K562 (cell line): ENCODE results near the gene LSS. TPM values are rescaled to one million over a fixed set of nuclear protein-coding genes. Genes with fewer than 3 reads are reported as not detected.
"Not testable (repeated sequence)": the region's sequence is repeated elsewhere in the genome, so short reads cannot be mapped to it uniquely, and the experiment has no call there.

Experiments
- ATAC-seq: fragments of 200-7000 bp; cut with Tn5 transposase; 3 replicates; pipeline ENCODE4 v1.9.1; 2020; ENCODE audit warnings: moderate library complexity
- BruUV-seq: library from RNA; stranded (reverse); fragments of 400-500 nt; replicated peaks from 2 replicates; lab custom pipeline; 2021; lab: Mats Ljungman, UMichigan
- CTCF ChIA-PET: fragments of 300-600 bp; formaldehyde crosslinking; extraction: SDS; loops from one replicate; lab custom pipeline; 2021; ENCODE audit warnings: low intra/inter-chr PET ratio; lab: Yijun Ruan, JAX
- POLR2A ChIA-PET: fragments of 300-600, 350-650 bp; sonication (Branson Sonifier 250); formaldehyde crosslinking; extraction: SDS; loops from one replicate; lab custom pipeline; 2021; ENCODE audit warnings: antibody characterized with exemption, inconsistent platforms; lab: Yijun Ruan, JAX
- DNase-seq, 4 experiments: peaks; one replicate each; pipeline versions ENCODE4 v3.0.0 to v3.0.0-alpha.2; 2011 to 2018; ENCODE audit warnings: low spot score in 3 of 4, mixed read lengths in 3 of 4; ENCODE audit errors: extremely low read depth in 1 of 4
- FAIRE-seq: peaks from 2 replicates; lab custom pipeline; 2011; peaks lifted over from hg19 to GRCh38; lab: Jason Lieb, UNC
- H2AFZ ChIP-seq: 2 replicates; pipeline ENCODE4 v1.6.0; 2011; ENCODE audit warnings: low read depth, low read length, control low read depth, inconsistent platforms
- H3K27ac ChIP-seq: fragments of 200-600 bp; 3 replicates; pipeline ENCODE4 v1.8.0; 2011; ENCODE audit warnings: low read depth, mild to moderate bottlenecking, control low read depth, inconsistent platforms, low read length, moderate library complexity, mixed read lengths; ENCODE audit errors: extremely low read depth
- H3K27me3 ChIP-seq, 2 experiments: fragments of 300-600 bp in 1 of 2; 2 replicates in 1 of 2; 3 replicates in 1 of 2; pipeline versions ENCODE4 v1.6.0 to v1.8.0; 2011; ENCODE audit warnings: inconsistent platforms in 2 of 2, low read length in 2 of 2, mild to moderate bottlenecking in 1 of 2, mixed read lengths in 1 of 2, moderate library complexity in 1 of 2; ENCODE audit not compliant: control insufficient read depth in 2 of 2, insufficient read depth in 2 of 2
- H3K36me3 ChIP-seq: fragments of 300-600 bp; 3 replicates; pipeline ENCODE4 v1.8.0; 2011; ENCODE audit warnings: mild to moderate bottlenecking, low read length, inconsistent platforms; ENCODE audit not compliant: control insufficient read depth, insufficient read depth
- H3K4me1 ChIP-seq, 2 experiments: fragments of 200-600 bp in 1 of 2; replicated peaks in 1 of 2; 2 replicates in 1 of 2; 3 replicates in 1 of 2; pipeline versions ENCODE4 v1.5.1 to v1.8.0; 2011; ENCODE audit warnings: inconsistent platforms in 2 of 2, low read length in 2 of 2, mild to moderate bottlenecking in 1 of 2, mixed read lengths in 1 of 2, moderate library complexity in 1 of 2; ENCODE audit not compliant: control insufficient read depth in 2 of 2, insufficient read depth in 2 of 2
- H3K4me2 ChIP-seq: 2 replicates; pipeline ENCODE4 v1.6.1; 2011; ENCODE audit warnings: low read length, control low read depth, inconsistent platforms, mixed read lengths; ENCODE audit not compliant: insufficient read depth
- H3K4me3 ChIP-seq: fragments of 200-600 bp; sonication (generic), shearing (Covaris generic); 2 replicates; pipeline ENCODE4 v1.5.1; 2016; ENCODE audit warnings: control low read depth, inconsistent platforms
- H3K79me2 ChIP-seq: fragments of 200-600 bp; 3 replicates; pipeline ENCODE4 v1.8.0; 2011; ENCODE audit warnings: low read length, inconsistent platforms; ENCODE audit not compliant: control insufficient read depth, insufficient read depth
- H3K9ac ChIP-seq, 2 experiments: 2 replicates each; pipeline versions ENCODE4 v1.6.0 to v1.6.1; 2011; ENCODE audit warnings: low read depth in 2 of 2, low read length in 2 of 2, control low read depth in 1 of 2, inconsistent platforms in 1 of 2, mild to moderate bottlenecking in 1 of 2, mixed read lengths in 1 of 2; ENCODE audit not compliant: insufficient read depth in 1 of 2
- H3K9me1 ChIP-seq: one replicate; pipeline ENCODE4 v1.6.0; 2011; ENCODE audit warnings: inconsistent platforms, mild to moderate bottlenecking, low read length, moderate library complexity; ENCODE audit not compliant: control insufficient read depth, insufficient read depth
- H3K9me3 ChIP-seq: replicated peaks from 2 replicates; pipeline ENCODE4 v1.5.1; 2011; ENCODE audit warnings: low read depth, low read length, inconsistent platforms; ENCODE audit not compliant: control insufficient read depth, insufficient read depth
- H4K20me1 ChIP-seq: replicated peaks from 2 replicates; pipeline ENCODE4 v1.6.1; 2011; ENCODE audit warnings: low read length, inconsistent platforms, mixed read lengths; ENCODE audit not compliant: control insufficient read depth, insufficient read depth
- BDP1 ChIP-seq: IDR thresholded peaks from 3 replicates; pipeline ENCODE4 v1.6.1; 2011; ENCODE audit not compliant: insufficient read length, insufficient read depth
- CBX3 ChIP-seq, 2 experiments: IDR thresholded peaks; 1 replicate in 1 of 2; 2 replicates in 1 of 2; pipeline ENCODE4 v1.6.1; 2012; ENCODE audit warnings: inconsistent platforms in 2 of 2, low read length in 2 of 2, borderline replicate concordance in 1 of 2, control low read depth in 1 of 2
- CLOCK ChIP-seq: fragments of 250-450 bp; sonication (Bioruptor Pico); IDR thresholded peaks from 2 replicates; pipeline ENCODE4 v1.4.0; 2020; ENCODE audit warnings: mild to moderate bottlenecking, moderate library complexity, borderline replicate concordance
- HNRNPLL ChIP-seq: fragments of 200-400 bp; formaldehyde crosslinking; IDR thresholded peaks from 2 replicates; pipeline ENCODE4 v1.6.1; 2017; ENCODE audit warnings: low read length, low read depth, mild to moderate bottlenecking; ENCODE audit not compliant: poor library complexity, severe bottlenecking
- MCM7 ChIP-seq, 2 experiments: fragments of 450-650 bp; IDR thresholded peaks; 2 replicates each; pipeline ENCODE4 v1.6.1; 2016 to 2018
- MIER1 ChIP-seq: fragments of 450-650 bp; IDR thresholded peaks from 2 replicates; pipeline ENCODE4 v1.6.1; 2016; ENCODE audit warnings: antibody characterized with exemption, mild to moderate bottlenecking, low read depth
- NCOA4 ChIP-seq: fragments of 450-650 bp; IDR thresholded peaks from 2 replicates; pipeline ENCODE4 v1.6.1; 2018; ENCODE audit warnings: mild to moderate bottlenecking; ENCODE audit not compliant: partially characterized antibody
- WHSC1 ChIP-seq: IDR thresholded peaks from one replicate; pipeline ENCODE4 v1.6.1; 2012; ENCODE audit warnings: low read length, control low read depth, inconsistent platforms
- ZNF277 ChIP-seq: fragments of 250-450 bp; sonication (Bioruptor Pico); IDR thresholded peaks from 2 replicates; pipeline ENCODE4 v1.8.0; 2022; ENCODE audit warnings: inconsistent platforms, mild to moderate bottlenecking, moderate library complexity, borderline replicate concordance
- ZNF41 ChIP-seq: fragments of 250-450 bp; sonication (Bioruptor Pico); conservative IDR thresholded peaks from 2 replicates; pipeline ENCODE4 v1.4.0; 2020; ENCODE audit warnings: mild to moderate bottlenecking
- WGBS: fragments of 100-300 bp; shearing (Covaris generic); methylation state at CpG from one replicate; pipeline ENCODE4 v1.1.6; 2016; ENCODE audit warnings: low coverage, mixed read lengths; ENCODE audit not compliant: insufficient coverage; ENCODE audit errors: missing lambda C conversion rate; 5-methylcytosine and 5-hydroxymethylcytosine counted together
- in situ Hi-C: fragments of 300-500 bp; cut with MboI; formaldehyde crosslinking; loops from 4 replicates; pipeline ENCODE4 v1.15.0; 2018; ENCODE audit warnings: inconsistent platforms, mixed read lengths
- intact Hi-C: fragments of 100-400 bp; cut with micrococcal nuclease; formaldehyde crosslinking; loops from 2 replicates; pipeline ENCODE4 v1.14.2; 2022
- polyA plus RNA-seq, 8 experiments: library from polyadenylated mRNA; depleted of rRNA in 4 of 8; stranded (reverse) in 5 of 8; unstranded in 3 of 8; fragments of >200 nt; fragmentation: Nextera tagmentation in 2 of 8; fragmentation: Illumina TruSeq in 1 of 8; extraction: Ambion mirVana in 2 of 8; extraction: Trizol in 1 of 8; gene quantifications; 2 replicates each; pipeline versions ENCODE4 v1.2.1 to v1.2.3, GENCODE V29; 2011 to 2014; ENCODE audit warnings: inconsistent platforms in 1 of 8, missing spikeins in 1 of 8
- total RNA-seq, 7 experiments: library from RNA; depleted of rRNA in 6 of 7; stranded (reverse); fragments of >200 nt in 6 of 7; fragmentation: Illumina TruSeq in 2 of 7; extraction: Trizol in 2 of 7; gene quantifications; 2 replicates each; pipeline versions ENCODE4 v1.2.1 to v1.2.3, GENCODE V29; 2011 to 2021; ENCODE audit warnings: low replicate concordance in 1 of 7

The LSS gene
- total and polyA plus RNA-seq, 9 of the 15 experiments (the other 6 are each of a cell fraction or from before 2014, with no cell fraction given): 2.2 to 89.5 (median 37.4) TPM

- H3K9me1 ChIP-seq, BruUV-seq, H3K36me3 ChIP-seq, ATAC-seq, H3K4me2 ChIP-seq, DNase-seq, H2AFZ ChIP-seq, H3K79me2 ChIP-seq, H3K9me3 ChIP-seq, H3K27ac ChIP-seq, in situ Hi-C loops, H3K4me3 ChIP-seq: not testable (repeated sequence)
- peaks cover 13% of the 10 kb centered on the region for H4K20me1 ChIP-seq
- POLR2A ChIA-PET: interaction anchor here (0.6 kb wide), 1 partner anchor 42 kb away, joined by 3 read pairs; no protein-coding TSS in a partner anchor
- H3K27me3 ChIP-seq: peaks cover 32 to 47% of the 10 kb centered on the region in 2 experiments; a peak in 4 of 5 replicates
- H3K9ac ChIP-seq: 0 out of 4 replicates have a peak overlapping the region, but pooled peaks of 1 of the 2 experiments have one; percentile 21
- 13% methylated on average over 29 of the region's 29 CpGs for WGBS
- intact Hi-C loops: loop anchor here (5.0 to 10.0 kb wide), 3 partner anchors 144 to 324 kb away; partner anchors contain the start of genes MCM3AP and YBEY
- CTCF ChIA-PET: interaction anchor here (0.7 kb wide), 1 partner anchor 72 kb away, joined by 5 read pairs; no protein-coding TSS in a partner anchor
- FAIRE-seq: peak; percentile 26
- H3K4me1 ChIP-seq: peaks cover 5 to 40% of the 10 kb centered on the region in 2 experiments; a peak in 4 of 5 replicates
Observed at GRCh38 chr21:46140352-46141003, 88.1 kb downstream of the LSS start.

GRCh38 chr21:46139686-46140085 is 88.9 kb downstream of the LSS start:
- no peak for FAIRE-seq
- ChIA-PET POLR2A (no interaction called here), CTCF (interaction anchor here (0.7 kb wide), 1 partner anchor 72 kb away, joined by 5 read pairs; no protein-coding TSS in a partner anchor)
- WGBS: 38% methylated on average over 15 of the region's 15 CpGs
- DNase-seq: no peak
- Histone ChIP-seq H3K9me3 (peaks cover 3% of the 10 kb centered on the region; the same call in 1 of the 2 replicates), H4K20me1 (peaks cover 13% of the 10 kb centered on the region), H3K36me3 (no peaks in the 10 kb centered on the region), H3K9me1 (no peaks in the 10 kb centered on the region), H3K4me3 (no peak overlapping the region), H3K79me2 (no peaks in the 10 kb centered on the region), H3K9ac (peak overlapping the region in 1 of 2 experiments; percentile 19; a peak in 1 of 4 replicates), H3K27me3 (peaks cover 32 to 47% of the 10 kb centered on the region in 2 experiments; a peak in 4 of 5 replicates), H3K4me1 (peaks cover 5 to 32% of the 10 kb centered on the region in 2 experiments; a peak in 4 of 5 replicates), H2AFZ (no peak overlapping the region), H3K27ac (no peak overlapping the region), H3K4me2 (no peak overlapping the region)
- in situ Hi-C loops: no loop called here
- no peak for ATAC-seq
- intact Hi-C loops: loop anchor here (5.0 to 10.0 kb wide), 3 partner anchors 145 to 325 kb away; partner anchors contain the start of genes MCM3AP and YBEY
- BruUV-seq: no TSS peak
- TF ChIP-seq MCM7 (IDR thresholded peaks at IDR 0.05) (no peak), ZNF41 (CRISPR knock-in tag) (no peak), CLOCK (CRISPR knock-in tag) (no peak), ZNF277 (CRISPR knock-in tag) (no peak), BDP1 (no peak), CBX3 (IDR thresholded peaks at IDR 0.05; ENCODE audit: borderline replicate concordance in 1 of 2, low read length in 2 of 2) (no peak), NCOA4 (no peak), MIER1 (no peak), WHSC1 (no peak), HNRNPLL (no peak)
